Sigmoid colon (tissue), 4 donors: Measurements from ENCODE around the gene PNKD.

Experiments used
- CTCF ChIP-seq, 4 experiments: fragments of 450-650 bp in 3 of 4; fragments of 200-600 bp in 1 of 4; IDR thresholded peaks; one replicate each; pipeline ENCODE4 v1.5.1; 2016 to 2019; ENCODE audit warnings: antibody characterized with exemption in 4 of 4, mild to moderate bottlenecking in 3 of 4, moderate library complexity in 2 of 4
- EP300 ChIP-seq, 4 donors: sonication (generic); formaldehyde crosslinking; IDR thresholded peaks; one replicate each; pipeline ENCODE4 v1.6.1; 2017; ENCODE audit warnings: antibody characterized with exemption in 4 of 4
- POLR2A ChIP-seq, 2 donors: fragments of 450-650 bp; IDR thresholded peaks; one replicate each; pipeline ENCODE4 v1.6.1; 2016; ENCODE audit warnings: antibody characterized with exemption in 2 of 2, mild to moderate bottlenecking in 2 of 2, moderate library complexity in 2 of 2
- POLR2AphosphoS5 ChIP-seq, 4 donors: sonication (generic); formaldehyde crosslinking; IDR thresholded peaks; one replicate each; pipeline ENCODE4 v1.6.1; 2017; ENCODE audit warnings: antibody characterized with exemption in 4 of 4

DNA sequence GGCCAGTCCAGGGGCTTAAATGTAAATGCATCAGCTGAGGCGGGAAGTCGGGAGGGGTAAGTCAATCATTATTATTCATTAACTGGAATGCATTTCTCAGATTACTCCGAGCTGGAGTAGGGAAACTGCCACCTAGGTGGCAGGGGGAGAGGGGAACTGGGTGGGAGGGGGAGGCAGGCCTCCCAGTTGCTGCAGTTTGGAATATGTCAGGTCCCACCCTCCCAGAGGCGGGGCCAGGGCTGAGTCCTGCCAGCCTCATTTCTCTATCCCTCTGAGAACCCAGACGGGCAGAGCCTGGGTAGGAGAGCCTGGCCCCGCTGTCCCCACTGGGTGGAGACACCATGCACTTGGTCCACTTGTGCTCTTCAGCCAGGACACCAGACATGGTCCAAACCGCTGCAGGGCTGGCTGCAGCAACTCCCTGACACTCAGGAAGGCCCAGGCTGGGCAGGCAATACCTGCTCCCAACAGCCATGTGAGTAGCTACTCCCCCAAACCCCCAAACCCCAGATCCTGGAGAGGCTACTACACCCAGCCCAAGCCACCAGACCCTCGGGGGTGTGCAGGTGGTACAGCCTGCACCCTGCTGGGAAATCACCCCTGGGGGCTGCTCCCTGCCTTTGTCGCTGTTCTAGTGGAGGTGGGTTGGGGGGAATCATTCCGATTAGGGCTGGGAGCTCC is 9.4 kb upstream of the PNKD start, which contains the start of gene GPBAR1:
- TF ChIP-seq POLR2AphosphoS5 (IDR thresholded peaks at IDR 0.05) (peak in 1 of 4 donors; percentile 19), CTCF (IDR thresholded peaks at IDR 0.05) (no peak), EP300 (IDR thresholded peaks at IDR 0.05) (no peak), POLR2A (IDR thresholded peaks at IDR 0.05) (no peak)
